Stimulated activated memory B cell treated with anti-CD40 and anti-IgM and Interleukin-4, amounts not matched to agents 10 μg/mL and 1 μg/mL and 100 μg/mL, for 72 hours (primary cell): ENCODE measurements around the gene WNT3A.
A peak's percentile ranks its signal among the peaks of the same experiment; 100 is the strongest.

Experiments
- ATAC-seq: fragments of 150-1000 bp; cut with Tn5 transposase; 2 replicates; pipeline ENCODE4 v1.10.0; 2021
- H3K27ac Mint-ChIP-seq: one replicate; pipeline ENCODE4 v1.8.0; 2022; ENCODE audit warnings: mild to moderate bottlenecking, mixed read lengths
- H3K27me3 Mint-ChIP-seq: one replicate; pipeline ENCODE4 v1.8.0; 2022; ENCODE audit warnings: mixed read lengths
- H3K36me3 Mint-ChIP-seq: one replicate; pipeline ENCODE4 v1.8.0; 2022; ENCODE audit warnings: mixed read lengths
- H3K4me1 Mint-ChIP-seq: one replicate; pipeline ENCODE4 v1.8.0; 2022; ENCODE audit warnings: mixed read lengths
- H3K4me3 Mint-ChIP-seq: one replicate; pipeline ENCODE4 v1.8.0; 2022; ENCODE audit warnings: mild to moderate bottlenecking, moderate library complexity, mixed read lengths
- H3K9me3 Mint-ChIP-seq: one replicate; pipeline ENCODE4 v1.8.0; 2022; ENCODE audit warnings: mixed read lengths

WNT3A gene

DNA sequence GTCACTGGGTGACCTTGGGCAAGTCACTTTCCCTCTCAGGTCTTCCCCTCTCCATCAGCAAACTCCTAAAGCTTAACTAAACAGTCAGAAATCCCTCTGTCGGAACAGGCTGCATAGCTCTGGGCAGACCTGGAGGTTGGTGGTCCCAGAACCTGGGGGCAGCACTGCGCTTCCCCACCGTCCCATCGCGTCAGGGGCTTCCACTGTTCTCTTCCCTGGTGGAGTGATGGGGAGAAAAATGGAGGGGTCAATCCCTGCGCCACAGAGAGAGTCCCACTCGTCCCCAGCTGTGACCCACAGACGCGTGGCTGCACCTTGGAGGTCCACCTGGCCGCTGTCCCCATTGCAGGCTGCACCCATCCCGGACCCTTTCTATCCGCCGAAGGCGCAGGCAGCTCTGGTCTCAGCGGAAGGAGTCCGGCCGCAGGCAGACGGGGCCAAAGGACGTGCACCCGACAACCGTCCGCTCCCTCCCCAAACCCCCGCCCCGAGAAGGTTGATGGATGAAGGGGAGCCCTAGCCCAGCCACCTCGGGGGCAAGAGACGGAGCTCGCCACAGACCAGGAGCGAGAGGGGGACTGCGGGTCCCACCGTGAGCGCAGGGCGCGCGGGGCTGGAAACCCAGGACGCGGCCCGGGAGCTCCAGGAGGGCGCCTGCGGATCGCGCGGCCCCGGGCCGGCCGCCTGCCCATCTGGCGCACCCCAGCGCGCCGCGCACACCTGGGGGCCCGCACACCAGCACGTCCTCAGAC lies 588 bp upstream of the WNT3A start:
- Mint-ChIP-seq H3K27ac (no peak overlapping the region), H3K9me3 (no peaks in the 10 kb centered on the region), H3K36me3 (no peaks in the 10 kb centered on the region), H3K27me3 (peaks cover 89% of the 10 kb centered on the region), H3K4me1 (peaks cover 55% of the 10 kb centered on the region), H3K4me3 (no peak overlapping the region)
- ATAC-seq = no peak

DNA sequence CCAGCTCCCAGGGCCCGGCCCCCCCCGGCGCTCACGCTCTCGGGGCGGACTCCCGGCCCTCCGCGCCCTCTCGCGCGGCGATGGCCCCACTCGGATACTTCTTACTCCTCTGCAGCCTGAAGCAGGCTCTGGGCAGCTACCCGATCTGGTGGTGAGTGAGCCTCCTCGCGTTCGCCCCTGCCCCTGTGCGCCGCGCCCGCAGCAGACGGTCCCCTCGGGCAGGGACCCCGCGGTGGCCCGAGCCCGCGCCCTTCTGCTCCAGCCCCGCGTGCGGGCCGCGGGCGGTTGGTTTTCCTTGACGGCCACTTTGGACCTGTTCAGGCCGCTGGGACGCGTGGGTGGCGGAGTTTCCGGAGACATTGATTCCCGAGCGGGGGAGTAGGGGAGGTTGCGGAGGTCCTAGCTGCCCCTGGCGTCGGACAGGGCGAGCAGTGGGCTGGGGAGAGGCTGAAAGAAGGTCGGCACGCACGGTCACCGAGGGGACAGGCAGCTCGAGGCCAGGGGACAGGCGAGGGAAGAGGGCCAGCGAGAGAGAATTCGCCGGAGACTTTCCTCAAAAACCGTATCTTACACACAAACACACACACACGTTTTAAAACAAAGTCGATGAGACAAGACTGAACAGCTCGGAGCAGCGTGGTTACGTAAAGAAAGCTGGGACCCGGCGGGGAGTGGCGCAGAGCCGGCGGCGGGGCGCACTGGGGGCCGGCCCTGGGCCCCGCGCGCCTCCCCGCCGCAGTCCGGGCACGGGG lies 427 bp downstream of the WNT3A start:
- H3K36me3 Mint-ChIP-seq = no peaks in the 10 kb centered on the region
- ATAC-seq = no peak
- peaks cover 85% of the 10 kb centered on the region for H3K27me3 Mint-ChIP-seq
- peak overlapping the region; percentile 10 for H3K4me3 Mint-ChIP-seq
- no peak overlapping the region for H3K27ac Mint-ChIP-seq
- peaks cover 55% of the 10 kb centered on the region for H3K4me1 Mint-ChIP-seq
- no peaks in the 10 kb centered on the region for H3K9me3 Mint-ChIP-seq

DNA sequence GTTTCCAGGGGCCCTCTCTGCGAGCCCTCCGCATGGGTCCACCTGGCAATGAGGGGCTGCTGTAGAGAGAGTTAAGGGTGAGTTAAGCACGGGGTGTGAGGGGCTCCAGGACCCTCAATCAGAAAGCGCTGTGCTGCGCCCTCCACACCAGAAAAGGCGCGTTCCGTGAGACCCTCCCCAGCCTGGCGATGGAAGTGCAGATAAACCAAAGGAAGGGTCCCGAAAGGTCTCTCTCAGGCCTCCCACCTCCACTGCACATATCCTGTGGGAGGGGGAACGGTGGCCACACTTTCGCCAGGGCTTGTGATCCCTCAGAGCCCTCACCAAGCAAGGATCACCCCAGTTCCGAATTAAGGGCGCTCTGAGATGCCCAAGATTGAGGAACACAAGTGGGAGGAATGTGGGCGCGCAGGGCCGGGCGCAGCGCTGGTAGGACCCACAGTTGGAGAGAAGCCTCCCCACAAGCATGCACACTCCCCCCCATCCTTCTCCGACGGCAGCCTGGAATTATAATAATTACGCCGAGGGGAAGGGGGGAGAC lies 1.1 kb downstream of the WNT3A start:
- H3K27ac Mint-ChIP-seq = no peak overlapping the region
- no peak overlapping the region for H3K4me3 Mint-ChIP-seq
- peaks cover 80% of the 10 kb centered on the region for H3K27me3 Mint-ChIP-seq
- ATAC-seq = no peak
- no peaks in the 10 kb centered on the region for H3K9me3 Mint-ChIP-seq
- no peaks in the 10 kb centered on the region for H3K36me3 Mint-ChIP-seq
- H3K4me1 Mint-ChIP-seq = peaks cover 55% of the 10 kb centered on the region

DNA sequence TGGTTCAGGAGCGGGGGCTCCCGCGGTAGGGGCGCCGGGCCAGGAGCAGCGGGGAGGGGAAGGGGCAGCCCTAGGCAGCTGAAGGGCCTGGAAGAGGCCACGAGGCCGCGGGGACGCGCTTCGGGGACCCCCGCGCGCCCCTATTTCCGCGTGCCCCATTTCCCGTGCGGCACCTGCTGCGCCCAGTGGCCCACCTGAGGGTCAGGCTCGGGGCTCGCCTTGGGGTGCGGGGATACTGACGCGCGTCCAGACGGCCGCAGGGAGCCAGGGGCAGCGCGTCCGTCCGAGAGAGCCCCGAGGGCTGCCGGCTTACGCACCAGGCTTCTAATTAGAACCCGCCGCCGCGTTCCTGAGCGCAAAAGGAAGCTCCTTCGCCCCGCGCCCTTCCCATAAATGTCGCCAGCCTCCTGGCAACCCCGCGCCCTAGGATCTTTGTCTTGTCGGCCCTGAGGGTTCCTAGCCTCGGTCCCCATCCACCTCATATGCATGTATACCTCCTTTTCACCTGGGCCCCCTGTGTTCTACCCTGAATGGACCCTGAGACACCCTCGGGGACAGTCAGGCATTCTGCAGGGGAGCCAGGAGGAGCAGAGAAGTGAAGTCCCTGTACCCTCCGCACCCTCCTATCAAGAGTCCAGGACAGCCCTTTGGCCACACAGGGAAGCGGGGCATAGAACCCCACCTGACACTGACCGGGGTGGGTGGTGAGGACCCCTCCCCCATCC lies 1.8 kb downstream of the WNT3A start:
- no peaks in the 10 kb centered on the region for H3K9me3 Mint-ChIP-seq
- ATAC-seq = no peak
- H3K36me3 Mint-ChIP-seq = no peaks in the 10 kb centered on the region
- peaks cover 55% of the 10 kb centered on the region for H3K4me1 Mint-ChIP-seq
- peaks cover 83% of the 10 kb centered on the region for H3K27me3 Mint-ChIP-seq
- H3K27ac Mint-ChIP-seq = peak overlapping the region; percentile 69
- peak overlapping the region; percentile 79 for H3K4me3 Mint-ChIP-seq

DNA sequence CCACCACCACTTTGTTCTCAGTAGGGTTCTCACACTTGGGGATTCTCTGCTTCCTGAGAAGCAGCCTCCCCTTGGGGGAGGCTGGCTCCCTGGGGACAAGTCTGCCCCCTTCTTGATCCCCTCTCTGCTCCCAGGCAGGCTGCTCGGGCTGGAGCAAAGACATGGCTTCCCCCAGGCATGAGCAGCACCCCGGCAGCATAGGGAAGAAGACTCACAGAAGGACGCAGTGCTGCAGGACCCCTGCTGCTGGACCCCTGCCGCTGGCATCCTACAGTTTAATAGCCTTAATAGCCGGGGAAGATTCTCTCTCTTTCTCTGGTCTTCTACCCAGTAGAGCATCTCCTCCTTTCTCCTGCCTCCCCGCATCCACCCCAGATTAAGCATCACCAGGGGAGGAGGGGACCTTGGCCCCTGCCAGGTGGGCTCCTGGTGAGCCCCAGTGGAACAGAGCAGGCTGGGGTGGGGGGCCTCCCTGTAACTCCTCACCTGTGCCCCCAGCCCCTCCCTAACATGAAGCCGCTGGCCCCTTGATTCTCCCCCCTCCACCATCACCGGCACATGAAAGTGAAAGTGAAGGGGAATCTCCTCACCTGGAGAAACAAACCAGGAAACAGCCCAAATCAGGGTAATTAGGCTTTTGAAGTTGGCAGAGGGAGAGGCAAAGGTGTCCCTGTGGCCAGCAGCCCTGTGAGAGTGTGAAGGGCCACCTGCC lies 2.5 kb downstream of the WNT3A start:
- Mint-ChIP-seq H3K27ac (peak overlapping the region; percentile 69), H3K4me3 (peak overlapping the region; percentile 79), H3K9me3 (no peaks in the 10 kb centered on the region), H3K36me3 (no peaks in the 10 kb centered on the region), H3K4me1 (peaks cover 50% of the 10 kb centered on the region), H3K27me3 (peaks cover 76% of the 10 kb centered on the region)
- no peak for ATAC-seq

DNA sequence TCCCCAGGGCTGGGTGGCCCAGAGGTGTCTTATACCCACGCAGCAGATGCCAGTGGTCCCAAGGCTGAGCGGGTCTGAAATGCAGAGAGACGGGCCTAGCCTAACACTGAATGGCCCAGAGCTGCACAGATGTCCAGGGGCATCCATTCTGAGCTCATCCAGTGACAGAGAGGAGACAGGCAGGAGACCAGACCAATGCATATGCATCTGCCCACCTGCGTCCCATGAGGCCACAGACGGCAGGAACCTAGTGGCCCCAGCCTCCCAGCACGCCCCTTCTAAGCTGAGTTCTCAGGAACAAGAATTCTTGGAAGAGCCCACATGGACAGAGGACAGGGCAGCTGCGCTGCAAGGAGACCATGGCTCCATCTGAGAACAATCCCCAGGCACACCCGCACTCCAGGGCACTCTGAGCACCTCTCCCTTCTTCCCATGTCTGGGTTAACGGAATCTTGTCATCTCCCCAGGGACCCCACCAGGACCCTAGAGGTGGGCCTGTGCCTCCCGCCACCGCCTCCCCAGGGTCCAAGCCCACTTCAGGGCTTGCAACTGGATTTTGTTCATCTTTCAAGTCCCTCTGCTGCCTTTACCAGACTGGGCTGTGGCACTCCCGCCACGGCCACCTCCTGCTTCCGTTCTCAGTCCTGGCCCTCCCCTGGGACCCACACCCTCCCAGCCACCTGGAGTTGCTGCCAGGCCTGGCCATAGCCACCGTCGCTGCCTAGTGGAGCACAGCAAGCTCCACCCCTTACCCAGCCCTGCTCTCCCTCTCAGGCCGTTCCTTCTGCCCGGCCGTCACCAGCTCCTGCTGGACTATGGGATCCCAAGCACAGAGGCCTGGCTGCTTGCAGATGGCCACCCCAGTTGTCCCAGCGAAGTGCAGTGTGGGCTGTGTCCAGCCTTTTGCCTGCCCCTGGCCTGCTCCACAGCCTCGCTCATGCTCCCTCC lies 3.3 kb downstream of the WNT3A start:
- peaks cover 68% of the 10 kb centered on the region for H3K27me3 Mint-ChIP-seq
- H3K4me3 Mint-ChIP-seq = peak overlapping the region; percentile 79
- H3K4me1 Mint-ChIP-seq = peaks cover 42% of the 10 kb centered on the region
- peak; percentile 35 for ATAC-seq
- peak overlapping the region; percentile 69 for H3K27ac Mint-ChIP-seq
- no peaks in the 10 kb centered on the region for H3K36me3 Mint-ChIP-seq
- H3K9me3 Mint-ChIP-seq = no peaks in the 10 kb centered on the region

DNA sequence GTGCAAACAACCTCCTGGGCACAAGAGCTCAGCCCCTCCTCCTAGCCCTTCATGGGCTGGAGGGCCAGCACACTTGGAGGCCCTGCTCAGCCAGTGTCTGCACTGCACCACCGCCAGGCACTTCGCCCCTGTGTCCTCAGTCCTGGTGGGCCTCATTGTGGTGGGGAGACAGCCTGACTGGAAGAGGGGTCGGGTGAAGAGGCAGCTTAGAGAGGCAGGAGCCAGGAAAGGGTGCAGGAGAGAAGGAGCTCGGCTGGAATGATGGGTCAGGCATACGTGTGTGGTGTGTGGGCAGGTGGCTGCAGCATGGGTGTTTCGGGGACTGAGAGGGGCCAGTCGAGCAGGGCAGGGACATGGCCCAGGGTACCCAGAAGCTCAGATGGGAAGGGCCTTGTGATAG lies 4.1 kb downstream of the WNT3A start:
- Mint-ChIP-seq H3K27ac (no peak overlapping the region), H3K27me3 (peaks cover 60% of the 10 kb centered on the region), H3K4me3 (peak overlapping the region; percentile 16), H3K36me3 (no peaks in the 10 kb centered on the region), H3K9me3 (no peaks in the 10 kb centered on the region), H3K4me1 (peaks cover 34% of the 10 kb centered on the region)
- no peak for ATAC-seq

DNA sequence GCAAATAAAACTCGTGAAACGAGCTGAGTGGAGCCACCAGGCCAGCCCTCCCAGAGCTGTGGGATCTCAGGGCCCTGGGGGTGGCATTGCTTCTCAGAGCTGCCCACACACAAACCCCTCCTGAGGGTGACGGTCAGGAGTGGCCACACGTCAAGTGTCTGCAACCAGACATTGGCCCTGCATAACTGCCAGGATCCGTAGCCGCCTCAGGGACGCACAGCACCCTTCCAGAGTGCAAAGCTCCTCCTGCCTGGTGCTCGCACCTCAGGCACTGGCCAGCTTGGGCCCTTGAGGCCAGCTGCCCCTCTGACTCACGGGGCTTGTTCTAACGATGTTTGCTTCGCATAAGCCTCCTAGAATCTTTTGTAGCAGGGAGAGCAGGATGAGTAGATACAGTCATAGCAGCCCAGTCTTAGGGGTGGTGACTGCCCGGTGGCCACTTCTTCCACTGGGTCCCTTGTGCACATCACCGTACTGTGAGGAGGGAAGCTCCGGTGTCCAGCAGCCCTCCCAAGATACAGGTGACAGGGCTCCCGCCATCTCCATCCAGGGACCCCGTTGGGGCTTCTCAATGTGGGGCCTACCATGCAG lies 5.0 kb downstream of the WNT3A start:
- H3K27me3 Mint-ChIP-seq = peaks cover 56% of the 10 kb centered on the region
- no peak overlapping the region for H3K27ac Mint-ChIP-seq

DNA sequence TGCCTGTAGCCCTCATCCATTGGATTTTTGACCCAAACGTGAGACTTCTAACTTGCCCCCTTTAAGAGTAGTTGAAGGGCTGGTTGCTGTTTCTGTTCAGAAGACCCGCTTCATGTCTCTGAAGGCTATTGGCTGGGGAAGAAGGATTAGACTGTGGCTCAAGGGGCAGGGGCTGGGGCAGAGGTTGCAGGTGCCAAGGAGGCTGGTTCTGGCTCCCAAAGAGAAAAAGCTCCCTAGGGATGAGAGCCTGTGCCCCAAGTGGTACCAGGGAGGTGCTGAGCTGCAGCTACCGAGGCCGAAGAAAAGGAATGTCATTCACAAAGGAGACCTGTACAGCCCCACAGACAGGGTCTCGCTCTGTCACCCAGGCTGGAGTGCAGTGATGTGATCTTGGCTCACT lies 5.8 kb downstream of the WNT3A start:
- Mint-ChIP-seq H3K27ac (no peak overlapping the region), H3K27me3 (peaks cover 49% of the 10 kb centered on the region), H3K9me3 (no peaks in the 10 kb centered on the region), H3K4me3 (no peak overlapping the region), H3K36me3 (no peaks in the 10 kb centered on the region), H3K4me1 (peaks cover 31% of the 10 kb centered on the region)
- no peak for ATAC-seq

More for the DNA sequence above, 5.0 kb downstream of the WNT3A start:
- ATAC-seq = no peak
- Mint-ChIP-seq H3K9me3 (no peaks in the 10 kb centered on the region), H3K36me3 (no peaks in the 10 kb centered on the region), H3K4me1 (peaks cover 31% of the 10 kb centered on the region), H3K4me3 (no peak overlapping the region)

DNA sequence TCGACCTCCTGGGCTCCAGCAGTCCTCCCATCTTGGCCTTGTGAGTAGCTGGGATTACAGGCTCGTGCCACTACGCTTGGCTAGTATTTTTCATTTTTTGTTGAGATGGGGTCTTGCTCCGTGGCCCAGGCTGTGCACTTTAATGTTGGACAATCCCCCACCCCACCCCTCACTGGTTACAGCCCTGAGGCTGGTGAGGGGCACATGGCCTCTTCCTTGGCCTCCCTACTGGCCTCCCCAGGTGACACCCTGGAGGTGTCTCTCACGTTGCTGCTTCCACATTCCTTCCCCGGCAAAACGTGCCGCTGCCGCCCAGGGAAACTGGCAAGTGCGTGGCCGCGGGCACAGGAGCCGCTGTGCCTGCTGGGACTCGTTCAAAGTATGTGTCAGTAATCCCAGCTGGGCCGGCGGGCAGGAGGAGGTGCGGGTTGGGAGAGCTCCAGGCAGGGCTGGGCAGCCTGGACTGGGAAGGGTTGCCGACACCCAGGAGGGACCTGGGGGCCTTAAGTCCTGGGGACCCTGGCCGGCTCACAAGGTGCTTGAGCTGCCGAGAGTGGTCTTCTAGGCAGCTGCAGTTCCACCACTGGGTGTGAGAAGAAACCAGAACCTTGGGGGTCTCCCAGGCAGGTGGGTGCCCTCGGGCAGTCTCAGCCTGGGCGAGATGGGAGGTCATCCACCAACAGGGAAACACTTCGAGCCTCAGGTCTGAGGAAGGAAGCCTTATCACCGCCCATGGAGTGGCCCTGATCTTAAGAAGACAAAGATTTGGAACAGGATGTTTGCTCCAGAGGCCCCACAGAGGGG lies 6.5 kb downstream of the WNT3A start:
- Mint-ChIP-seq H3K27me3 (peaks cover 41% of the 10 kb centered on the region), H3K4me3 (no peak overlapping the region), H3K36me3 (no peaks in the 10 kb centered on the region), H3K9me3 (no peaks in the 10 kb centered on the region), H3K27ac (no peak overlapping the region), H3K4me1 (peaks cover 26% of the 10 kb centered on the region)
- no peak for ATAC-seq

DNA sequence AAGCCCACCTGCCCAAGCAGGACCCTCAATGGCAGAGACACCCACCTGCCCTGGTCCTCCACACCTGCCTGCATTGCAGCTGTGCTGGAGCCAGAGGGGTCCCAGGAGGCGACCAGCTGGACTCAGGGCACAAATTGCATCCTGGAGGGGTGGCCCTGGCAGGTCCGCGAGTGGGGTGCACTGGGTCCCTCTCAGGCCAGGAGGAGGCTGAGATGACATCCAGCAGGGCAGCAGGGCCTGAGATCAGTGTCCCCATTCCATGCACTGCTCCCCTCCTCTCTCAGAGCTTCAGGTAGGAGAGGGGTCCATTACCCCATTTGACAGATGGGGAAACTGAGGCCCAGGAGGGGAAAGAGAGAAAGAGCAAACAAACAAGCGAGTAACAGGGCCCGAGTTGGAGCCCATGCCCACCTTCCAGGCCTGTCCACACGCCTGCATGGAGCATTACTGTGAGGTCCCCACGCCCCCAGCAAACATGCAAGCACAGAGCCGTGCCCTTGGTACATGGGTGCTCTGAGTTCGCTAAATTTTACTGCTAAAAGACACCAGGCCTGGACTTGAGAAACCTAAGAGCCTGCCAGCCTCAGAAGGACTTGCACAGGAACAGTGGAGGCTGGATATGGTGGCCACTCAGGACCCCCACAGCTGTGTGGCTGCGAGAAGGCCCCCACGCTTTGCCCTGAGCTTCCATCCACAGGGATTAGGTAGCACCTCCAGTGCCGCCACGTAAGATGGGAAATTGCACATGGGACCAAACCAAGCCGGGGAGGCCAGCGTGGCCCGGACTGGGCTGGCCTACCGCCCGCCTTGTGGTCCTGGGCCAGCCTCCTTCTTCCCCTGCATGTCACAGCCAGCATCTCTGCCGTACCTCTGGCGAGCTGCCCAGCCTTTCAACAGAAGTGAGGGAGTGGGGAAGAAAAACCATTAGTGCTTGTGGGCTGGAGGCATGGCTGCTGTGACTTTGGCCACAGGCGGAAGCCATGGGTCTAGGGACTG lies 7.4 kb downstream of the WNT3A start:
- Mint-ChIP-seq H3K36me3 (no peaks in the 10 kb centered on the region), H3K27ac (no peak overlapping the region), H3K9me3 (no peaks in the 10 kb centered on the region), H3K27me3 (peaks cover 33% of the 10 kb centered on the region), H3K4me1 (peaks cover 17% of the 10 kb centered on the region), H3K4me3 (no peak overlapping the region)
- no peak for ATAC-seq
